Stimulated activated CD8-positive, alpha-beta memory T cell treated with anti-CD3 and anti-CD28 coated beads, Interleukin-4, amount 100 ng/mL, for 48 hours (primary cell): ENCODE measurements around the gene GOLGB1.
"Not testable (repeated sequence)": the region's sequence is repeated elsewhere in the genome, so short reads cannot be mapped to it uniquely, and the experiment has no call there.

ENCODE experiments used
- DNase-seq: peaks from one replicate; pipeline ENCODE4 v3.0.0-alpha.2; 2020

GOLGB1 gene

DNA sequence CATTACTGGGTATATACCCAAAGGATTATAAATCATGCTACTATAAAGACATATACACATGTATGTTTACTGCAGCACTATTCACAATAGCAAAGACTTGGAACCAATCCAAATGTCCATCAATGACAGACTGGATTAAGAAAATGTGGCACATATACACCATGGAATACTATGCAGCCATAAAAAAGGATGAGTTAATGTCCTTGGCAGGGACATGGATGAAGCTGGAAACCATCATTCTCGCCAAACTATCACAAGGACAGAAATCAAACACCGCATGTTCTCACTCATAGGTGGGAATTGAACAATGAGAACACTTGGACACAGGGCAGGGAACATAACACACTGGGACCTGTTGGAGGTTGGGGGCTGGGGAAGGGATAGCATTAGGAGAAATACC is 6.4 kb downstream of the GOLGB1 start:
- not testable (repeated sequence) for DNase-seq

DNA sequence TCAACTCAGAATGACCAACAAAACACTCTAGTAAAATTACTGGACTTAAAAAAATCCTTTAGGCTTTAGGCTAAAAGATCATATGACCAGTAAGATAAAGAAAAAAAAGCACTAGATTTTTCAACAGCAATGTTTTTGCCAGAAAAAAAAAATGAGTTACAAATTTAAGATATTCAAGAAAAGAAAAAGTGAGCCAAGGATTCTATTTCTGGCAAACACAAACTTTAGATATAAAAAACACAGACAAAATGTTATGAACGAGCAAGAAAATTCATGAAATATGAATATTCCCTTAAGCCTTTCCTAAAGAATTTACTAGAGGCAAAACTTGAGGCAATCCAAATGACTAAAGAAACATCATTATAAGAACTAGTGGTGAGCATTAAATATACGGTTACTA is 8.6 kb downstream of the GOLGB1 start:
- no peak for DNase-seq

DNA sequence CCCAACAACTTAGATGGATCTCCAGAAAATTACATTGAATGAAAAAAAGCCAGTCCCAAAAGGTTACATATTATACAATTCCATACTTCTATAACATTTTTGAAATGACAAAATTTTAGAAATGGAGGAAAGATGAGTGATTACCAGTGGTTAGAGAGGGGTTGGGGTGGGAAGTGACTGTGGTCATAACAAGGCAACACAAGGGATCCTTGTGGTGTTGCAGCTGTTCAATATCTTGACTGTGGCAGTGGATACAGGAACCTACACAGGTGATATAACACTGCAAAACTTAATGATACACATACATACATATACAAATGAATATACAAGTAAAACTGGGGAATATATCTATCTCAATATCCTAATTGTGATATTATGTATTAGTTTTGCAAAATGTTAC is 9.6 kb downstream of the GOLGB1 start:
- no peak for DNase-seq

DNA sequence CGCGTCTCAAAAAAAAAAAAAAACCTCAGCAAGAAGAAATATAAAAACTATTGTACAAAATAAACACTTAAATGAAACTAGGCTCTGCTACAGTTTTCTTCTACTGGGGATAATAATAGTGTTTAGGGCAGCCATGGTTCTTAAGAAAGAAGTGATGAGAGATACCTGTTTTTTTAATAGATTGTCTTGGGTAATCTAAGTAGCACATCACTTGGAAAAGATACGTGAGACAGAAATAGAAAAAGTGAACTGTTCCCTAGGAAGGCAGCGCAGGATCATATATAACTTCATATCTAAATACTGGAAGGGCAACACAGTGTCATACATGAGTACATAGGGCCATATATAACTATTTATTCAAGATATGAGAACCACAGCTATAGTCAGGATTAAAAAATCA is 11.9 kb downstream of the GOLGB1 start:
- no peak for DNase-seq

DNA sequence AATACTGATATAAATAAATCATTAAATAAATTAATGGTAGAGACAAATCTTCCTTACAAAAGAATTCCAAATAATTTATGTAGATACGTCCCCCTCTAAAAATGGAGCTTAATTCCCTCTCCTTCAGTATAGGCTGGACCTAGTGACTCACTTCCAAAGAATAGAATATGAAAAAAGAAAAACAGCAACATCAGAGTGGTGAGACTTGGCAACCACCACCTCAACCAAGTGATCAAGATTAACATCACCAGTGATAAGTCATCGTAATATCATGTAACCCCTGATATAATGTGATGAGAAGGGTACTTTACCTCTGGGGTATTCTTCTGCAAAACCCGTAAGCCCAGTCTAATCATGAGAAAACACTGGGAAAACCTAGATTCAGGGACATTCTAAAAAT is 13.4 kb downstream of the GOLGB1 start:
- no peak for DNase-seq

DNA sequence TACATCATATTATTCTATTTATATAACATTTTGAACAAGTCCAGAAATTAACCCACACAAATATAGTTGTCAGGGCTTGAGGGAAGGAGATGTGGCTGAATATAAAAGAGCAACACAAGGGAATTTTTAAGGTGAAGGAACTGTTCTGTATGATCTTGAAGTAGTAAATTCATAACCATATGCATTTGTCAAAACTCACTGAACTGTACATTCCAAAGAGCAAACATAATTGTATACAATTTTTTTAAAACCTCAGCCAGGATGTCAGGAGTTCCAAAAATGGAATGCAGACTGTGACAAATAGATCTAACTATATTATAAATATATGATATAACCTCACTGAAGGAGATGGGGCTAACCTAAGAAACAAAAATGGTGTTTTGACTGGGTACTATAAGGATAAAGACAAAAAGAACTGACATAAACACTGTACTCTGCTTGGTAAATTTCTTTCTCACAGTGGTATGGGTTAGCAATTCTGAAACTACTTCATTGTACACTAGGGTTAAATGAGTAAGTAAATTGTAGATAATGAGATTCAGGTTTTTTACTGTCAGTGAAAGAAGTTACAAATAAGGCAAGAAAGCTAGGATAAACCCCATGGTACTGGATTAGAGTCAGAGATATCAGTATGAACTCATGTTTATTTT is 14.4 kb downstream of the GOLGB1 start:
- no peak for DNase-seq

DNA sequence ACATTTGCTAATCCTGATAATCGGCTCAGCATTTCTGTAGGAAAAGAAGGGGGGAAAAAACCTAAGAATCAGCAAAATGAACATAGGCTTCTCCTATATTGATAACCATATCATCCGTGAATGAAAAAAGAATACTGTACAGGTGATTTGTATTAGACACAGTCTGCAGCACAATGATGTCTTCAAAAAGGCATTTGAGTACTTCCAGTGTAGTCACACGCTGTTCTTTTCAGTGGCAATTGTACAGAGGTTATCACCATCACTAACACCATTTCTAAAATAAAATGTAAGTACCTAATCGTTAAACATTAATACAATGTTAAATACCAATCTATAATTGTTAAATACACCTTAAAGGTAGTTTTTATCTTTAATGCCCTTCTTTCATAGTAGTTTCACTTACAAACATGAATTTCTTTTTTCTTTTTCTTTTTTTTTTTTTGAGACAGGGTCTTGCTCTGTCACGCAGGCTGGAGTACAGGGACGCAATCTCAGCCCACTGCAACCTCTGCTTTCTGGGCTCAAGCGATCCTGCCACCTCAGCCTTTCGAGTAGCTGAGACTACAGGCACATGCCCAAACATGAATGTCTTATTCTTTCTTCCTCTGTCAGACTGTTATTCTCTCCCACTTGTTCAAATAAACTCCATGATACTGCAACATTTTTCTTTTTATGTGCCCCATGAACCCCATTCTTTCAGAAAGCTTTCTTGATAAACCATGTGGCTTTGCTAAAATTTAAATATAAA is 18.4 kb downstream of the GOLGB1 start:
- no peak for DNase-seq

DNA sequence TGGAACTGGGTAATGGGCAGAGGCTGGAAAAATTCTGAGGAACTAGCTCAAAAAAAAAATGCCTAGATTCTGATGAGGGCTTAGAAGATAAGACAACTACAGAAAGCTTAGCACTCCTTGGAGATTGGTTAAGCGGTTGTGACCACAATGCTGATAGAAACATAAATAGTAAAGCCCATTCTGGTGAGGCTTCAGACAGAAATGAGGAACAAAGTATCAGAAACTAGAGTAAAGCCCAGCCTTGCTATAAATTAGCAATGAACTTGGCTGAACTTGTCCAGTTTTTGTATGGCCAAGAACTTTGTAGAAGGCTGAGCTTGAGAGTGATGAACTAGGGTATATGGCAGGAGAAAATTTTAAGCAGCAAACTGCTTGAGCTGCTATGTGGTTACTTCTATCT is 25.4 kb downstream of the GOLGB1 start:
- no peak for DNase-seq

DNA sequence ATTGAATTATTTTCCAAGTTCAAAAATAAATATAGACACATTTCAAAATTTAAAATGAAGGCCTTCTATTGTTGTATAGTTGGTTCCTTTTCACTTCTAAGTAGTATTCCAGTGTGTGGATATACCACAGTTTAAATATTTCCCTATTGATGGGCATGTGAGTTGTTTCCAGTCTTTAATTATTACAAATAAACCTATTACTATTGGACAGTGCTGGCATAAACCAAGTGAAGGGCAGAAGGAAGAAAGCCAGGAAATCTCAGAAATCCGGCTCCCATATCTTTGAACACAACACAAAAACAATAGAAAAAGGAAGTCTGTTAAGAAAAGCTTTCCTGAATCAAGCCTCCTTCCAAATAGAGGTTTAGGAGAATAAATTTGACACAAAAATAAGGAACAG is 26.1 kb downstream of the GOLGB1 start:
- no peak for DNase-seq

DNA sequence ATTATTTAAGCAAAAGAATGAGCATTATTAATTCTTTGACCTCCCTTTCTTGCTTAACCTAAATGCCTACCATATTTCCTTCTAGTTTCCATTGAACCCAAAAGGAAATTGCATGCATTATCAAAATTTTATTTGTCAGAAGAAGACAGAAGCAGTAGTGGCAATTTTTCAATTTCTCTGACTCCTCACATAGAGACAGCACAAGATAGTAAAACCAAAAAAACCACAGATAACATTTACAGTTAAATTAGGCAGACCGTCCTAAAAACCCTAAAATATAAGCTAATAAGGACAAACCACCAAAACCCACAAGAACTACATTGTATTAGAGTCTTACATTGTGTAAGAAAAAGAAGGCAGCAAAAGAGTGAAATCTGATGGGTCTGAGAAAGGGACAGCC is 27.1 kb downstream of the GOLGB1 start:
- no peak for DNase-seq

DNA sequence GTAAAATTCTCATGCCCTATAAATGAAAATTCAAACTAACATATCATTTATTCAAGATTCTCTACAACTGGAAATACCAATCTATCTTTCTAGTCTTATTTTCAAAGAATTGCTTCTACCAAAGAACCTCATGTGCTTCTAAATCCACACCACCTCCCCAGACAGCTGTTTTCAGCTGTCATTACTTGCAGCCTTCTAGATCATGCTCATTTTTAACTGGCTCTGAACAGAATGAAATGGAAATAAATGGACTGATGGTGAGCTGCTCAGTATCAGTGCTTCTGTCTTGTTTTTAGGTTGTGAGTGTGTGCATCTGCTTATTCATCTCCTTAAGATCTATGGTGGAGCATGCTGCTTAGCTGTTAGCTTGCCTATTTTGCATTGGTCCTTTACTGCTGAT is 29.4 kb downstream of the GOLGB1 start:
- DNase-seq, result no peak

DNA sequence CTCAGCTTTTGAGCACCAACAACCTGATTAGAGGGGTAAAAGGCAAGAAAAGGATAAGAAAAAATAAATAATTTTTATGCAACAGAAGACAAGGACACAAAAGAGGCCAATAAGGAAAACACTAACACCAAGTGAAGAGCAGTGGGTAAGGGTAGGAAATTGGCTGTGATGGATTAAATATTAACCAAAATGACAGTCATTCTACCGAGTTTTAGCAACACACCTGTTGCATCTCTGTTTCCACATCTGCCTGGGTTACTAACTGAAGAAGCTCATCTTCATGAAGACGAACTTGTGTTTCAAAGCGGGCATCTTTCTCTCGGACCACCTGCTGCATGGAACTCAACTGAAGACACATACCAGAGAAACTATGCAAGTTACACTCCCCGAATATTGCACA is 30.1 kb downstream of the GOLGB1 start:
- DNase-seq, result no peak

DNA sequence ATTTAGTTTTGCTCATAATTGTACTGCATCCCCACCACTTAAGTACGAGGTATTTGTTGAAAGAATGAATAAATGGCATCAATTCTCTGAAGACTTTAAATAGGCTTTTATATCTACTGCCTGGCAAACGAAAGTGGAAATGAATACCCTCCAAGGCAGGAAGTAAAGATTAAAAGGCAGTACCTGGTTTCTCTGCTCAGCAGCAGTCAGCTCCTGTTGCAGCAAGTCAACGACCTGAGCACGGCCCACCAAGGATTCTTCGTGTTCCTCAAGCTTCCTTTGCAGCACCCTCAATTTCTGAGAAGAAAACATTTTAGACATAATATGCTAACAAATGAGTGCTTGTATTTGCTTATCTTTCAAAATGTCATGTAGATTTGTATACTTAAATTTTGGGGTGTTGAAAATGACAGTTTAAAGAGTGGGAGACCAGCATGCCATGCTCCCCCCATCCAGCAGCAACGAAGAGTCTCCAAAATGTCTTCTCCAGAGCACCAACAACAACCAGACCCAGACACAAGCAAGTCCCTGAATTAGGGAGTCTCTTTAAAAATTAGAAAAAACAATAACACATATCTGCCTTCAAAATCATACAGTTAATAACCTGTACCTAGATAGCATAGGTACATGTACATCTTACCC is 31.2 kb downstream of the GOLGB1 start:
- no peak for DNase-seq

DNA sequence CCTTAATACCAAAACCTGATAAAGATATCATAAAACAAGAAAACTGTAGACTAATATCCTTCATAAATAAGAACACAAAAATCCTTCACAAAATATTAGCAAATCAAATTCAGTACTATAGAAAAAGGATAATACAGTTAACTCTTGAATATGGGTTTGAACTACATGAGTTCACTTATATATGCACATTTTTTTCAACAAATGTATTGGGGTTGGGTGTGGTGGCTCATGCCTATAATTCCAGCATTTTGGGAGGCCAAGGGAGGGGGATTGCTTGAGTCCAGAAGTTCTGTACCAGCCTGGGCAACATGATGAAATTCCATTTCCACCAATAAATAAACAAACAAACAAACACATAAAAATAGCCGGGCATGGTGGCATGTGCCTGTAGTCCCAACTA is 39.2 kb downstream of the GOLGB1 start:
- no peak for DNase-seq

DNA sequence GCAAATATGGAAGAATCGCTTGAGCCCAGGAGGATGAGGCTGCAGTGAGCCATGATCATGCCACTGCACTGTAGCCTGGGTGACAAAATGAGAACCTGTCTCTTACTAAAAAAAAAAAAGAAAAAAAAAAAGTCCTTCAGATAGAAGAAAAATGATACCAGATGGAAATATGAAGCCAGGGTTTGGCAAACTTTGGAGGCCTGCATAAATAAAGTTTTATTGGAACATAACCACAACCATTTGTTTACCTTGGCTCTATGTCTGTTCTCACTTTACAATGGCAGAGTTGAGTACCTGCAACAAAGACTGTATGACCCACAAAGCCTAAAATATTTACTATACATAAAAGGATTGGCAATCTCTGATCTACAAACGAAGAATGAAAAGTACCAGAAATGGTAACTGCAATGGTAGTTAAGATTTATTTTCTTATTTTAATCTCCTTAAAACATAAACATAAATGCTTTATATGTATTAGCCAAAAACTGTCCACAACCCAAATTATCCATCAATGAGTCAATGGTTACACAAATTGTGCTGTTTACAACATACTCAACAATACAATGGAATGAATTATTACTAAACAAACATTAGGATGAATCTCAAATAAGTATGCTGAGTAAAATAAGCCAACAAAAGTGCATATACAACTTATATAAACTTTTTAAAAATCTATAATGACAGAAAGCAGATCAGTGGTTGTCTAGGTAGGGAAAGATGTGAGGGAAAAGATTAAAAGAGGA is 41.8 kb downstream of the GOLGB1 start:
- DNase-seq, result no peak

DNA sequence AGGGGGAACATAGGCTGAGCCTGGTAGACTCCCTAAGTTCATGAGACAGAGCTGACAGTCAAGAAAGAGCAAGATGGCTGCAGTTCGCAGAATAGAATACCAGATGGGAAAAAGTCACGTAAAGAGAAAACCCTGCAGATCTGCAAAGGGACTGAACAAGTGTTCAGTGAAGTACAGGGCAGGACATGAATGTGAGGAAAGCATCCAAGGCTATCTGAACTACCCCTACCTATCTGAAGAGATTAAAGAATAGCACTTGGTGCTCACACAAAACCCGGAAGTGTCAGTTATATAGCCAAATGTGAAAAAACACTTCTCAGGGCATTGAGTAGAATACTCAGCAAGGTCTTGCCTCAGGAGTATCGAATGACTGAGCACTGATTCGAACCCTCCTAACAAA is 44.0 kb downstream of the GOLGB1 start:
- DNase-seq, result no peak

DNA sequence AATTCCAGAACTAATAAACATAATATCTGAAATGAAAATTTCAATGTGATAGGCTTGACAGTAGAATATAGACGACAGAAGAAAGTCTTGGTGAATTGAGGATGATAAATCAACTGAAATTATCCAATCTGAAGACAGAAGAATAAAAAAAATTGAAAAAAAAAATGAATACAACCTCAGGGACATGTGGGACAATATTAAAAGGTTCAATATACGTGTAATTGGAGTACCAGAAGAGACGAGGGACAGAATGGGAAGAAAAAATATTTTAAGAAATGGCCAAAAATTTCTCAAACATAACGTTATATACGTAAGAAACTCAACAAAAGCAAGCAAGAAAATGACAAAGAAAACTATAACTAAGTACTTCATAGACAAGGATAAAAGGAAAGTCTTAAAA is 45.6 kb downstream of the GOLGB1 start:
- DNase-seq, result no peak

DNA sequence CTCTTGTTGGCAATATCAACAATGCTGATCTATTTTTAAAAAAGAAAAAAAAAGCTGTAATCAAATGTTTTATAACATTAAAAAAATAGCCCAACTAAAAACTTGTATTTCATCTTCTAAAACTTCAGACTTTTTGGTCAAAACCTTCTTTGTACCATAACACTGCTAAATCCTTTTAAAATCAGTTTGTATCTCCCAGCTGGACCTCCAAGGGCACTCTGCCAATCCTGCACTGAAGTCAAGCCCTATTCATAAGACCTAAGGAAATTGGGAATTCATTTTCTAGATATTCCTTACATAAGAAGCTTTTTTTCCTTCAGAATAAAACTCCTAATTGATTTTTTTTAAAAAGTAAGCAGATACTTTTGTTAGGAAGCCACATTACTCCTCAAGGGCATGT is 50.6 kb downstream of the GOLGB1 start:
- no peak for DNase-seq

DNA sequence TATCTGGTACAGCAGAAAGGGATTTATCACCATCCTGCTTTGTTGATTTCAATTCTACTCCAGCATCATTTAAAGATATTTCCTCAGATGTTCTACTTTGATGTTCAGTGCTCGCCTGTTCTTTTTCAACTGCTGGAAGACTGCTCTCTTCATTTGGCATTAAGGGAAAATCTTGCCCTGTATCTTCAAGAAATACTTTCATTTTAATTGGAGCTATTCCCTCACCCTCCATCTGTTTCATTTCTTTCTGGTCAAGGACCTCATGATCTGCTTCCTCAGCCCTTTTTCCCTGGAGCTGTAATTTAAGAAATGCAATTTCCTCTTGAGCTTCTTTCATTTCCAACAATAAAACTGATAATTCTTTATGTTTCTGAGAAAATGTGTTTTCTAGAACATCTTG is 51.1 kb downstream of the GOLGB1 start:
- no peak for DNase-seq

DNA sequence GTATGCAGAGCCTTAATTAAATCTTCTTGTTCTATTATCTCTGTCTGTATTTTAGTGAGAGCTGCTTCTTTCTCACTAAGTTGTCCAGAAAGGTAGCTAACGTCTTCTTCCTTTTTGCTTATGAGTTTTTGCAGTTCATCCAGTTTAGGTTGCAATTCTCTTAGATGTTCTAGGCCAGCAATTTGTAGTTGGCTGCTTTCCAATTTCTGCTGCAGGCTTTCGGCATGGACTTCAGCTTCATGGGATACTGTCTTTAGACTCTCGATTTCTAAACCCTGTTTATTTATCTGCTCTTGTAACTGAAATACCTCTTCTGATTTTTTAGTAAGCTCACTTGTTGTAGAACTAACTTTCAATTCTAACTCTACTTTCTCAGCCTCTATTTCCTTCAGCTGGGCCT is 53.4 kb downstream of the GOLGB1 start:
- DNase-seq, result no peak

DNA sequence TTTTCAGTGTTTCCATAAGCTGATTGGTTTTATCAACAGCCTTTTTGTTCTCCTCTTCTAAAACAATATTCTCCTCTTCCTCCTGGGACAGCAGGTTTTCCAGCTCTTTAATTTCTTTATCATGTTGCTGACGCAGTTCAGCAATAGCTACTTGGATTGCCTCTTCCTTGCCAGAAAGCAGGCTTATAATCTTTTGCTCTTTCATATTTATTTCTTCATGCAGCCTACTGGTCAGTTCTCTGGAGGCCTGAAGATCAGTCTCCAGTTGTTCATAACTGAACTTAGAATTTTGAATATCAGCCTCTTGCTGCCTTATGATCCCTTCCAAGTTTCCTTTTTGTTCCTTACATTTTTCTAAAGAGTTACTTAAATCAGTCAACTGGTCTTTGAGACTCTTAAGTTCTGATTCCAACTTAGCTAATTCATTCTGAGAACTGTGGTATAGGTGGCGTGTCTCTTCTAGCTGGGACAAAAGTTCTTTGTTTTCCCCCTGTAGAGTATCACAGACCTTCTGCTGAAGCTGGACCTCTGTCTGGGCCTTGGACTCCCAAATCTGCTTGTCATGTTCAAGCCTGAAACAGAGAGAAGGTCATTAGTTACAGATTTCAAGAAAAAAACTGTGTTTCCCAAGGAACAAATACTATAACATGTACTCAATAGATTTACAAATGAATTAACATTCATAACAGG is 57.4 kb downstream of the GOLGB1 start:
- no peak for DNase-seq

DNA sequence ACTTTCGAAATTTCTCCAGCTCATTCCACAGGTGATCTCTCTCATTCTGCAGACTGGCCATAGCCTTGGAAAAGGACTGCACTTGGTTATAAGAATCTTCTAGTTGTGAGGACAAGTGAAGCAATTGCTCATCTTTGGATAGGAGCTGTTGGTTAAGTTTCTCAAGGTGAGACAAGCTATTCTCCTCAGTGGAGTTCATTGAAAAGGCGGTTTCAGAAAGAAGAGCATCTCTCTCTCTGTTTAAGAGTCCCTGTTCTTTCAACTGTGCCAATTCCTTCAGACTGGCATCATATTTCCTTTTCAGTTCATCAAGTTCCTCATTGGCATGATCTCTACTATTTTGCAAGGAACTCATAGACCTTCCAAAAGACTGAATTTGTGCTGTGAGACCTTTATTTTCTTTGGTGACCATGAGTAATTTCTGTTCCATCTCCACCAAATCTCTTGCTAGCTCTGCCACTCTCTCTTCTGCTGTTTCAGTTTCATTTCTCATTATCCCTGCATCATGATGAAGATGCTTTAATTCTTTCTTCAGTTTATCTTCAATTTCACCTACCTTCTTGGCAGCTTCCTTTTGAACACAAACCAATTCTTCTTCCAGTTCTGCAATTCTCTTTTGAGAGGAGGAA is 58.6 kb downstream of the GOLGB1 start:
- no peak for DNase-seq

DNA sequence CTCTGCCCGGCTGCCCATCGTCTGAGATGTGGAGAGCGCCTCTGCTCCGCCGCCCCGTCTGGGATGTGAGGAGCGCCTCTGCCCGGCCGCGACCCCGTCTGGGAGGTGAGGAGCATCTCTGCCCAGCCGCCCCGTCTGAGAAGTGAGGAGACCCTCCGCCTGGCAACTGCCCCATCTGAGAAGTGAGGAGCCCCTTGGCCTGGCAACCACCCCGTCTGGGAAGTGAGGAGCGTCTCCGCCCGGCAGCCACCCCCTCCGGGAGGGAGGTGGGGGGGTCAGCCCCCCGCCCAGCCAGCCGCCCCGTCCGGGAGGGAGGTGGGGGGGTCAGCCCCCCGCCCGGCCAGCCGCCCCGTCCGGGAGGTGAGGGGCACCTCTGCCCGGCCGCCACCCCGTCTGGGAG is 60.8 kb downstream of the GOLGB1 start:
- DNase-seq, result not testable (repeated sequence)
